H1 (cell line): ENCODE measurements around the gene KCNJ4. TPM values are rescaled to one million over a fixed set of nuclear protein-coding genes. Genes with fewer than 3 reads are reported as not detected.

Source experiments
- CTCF ChIA-PET: fragments of 300-600 bp; sonication (Branson Sonifier 250); formaldehyde crosslinking; loops from one replicate; lab custom pipeline; 2021; ENCODE audit not compliant: partially characterized antibody; lab: Charles Lee
- POLR2A ChIA-PET: fragments of 300-600 bp; sonication (Branson Sonifier 250); formaldehyde crosslinking; loops from one replicate; lab custom pipeline; 2021; ENCODE audit warnings: inconsistent platforms; ENCODE audit not compliant: partially characterized antibody; lab: Charles Lee
- DNase-seq, 2 experiments: peaks; one replicate each; pipeline versions ENCODE4 v3.0.0 to v3.0.0-alpha.2; 2010 to 2022; ENCODE audit warnings: low spot score in 2 of 2, low read depth in 1 of 2, mixed read lengths in 1 of 2
- FAIRE-seq: peaks from 2 replicates; lab custom pipeline; 2011; peaks lifted over from hg19 to GRCh38; lab: Jason Lieb, UNC
- H2AFZ ChIP-seq: 2 replicates; pipeline ENCODE4 v1.8.1; 2012; ENCODE audit warnings: low read length, inconsistent platforms
- H2AK5ac ChIP-seq: 2 replicates; pipeline ENCODE4 v1.6.1; 2013; ENCODE audit warnings: low read depth, low read length
- H2BK120ac ChIP-seq: replicated peaks from 2 replicates; pipeline ENCODE3; 2013; ENCODE audit warnings: low read depth, low read length, inconsistent platforms
- H2BK12ac ChIP-seq: 2 replicates; pipeline ENCODE4 v1.6.1; 2013; ENCODE audit warnings: low read depth, low read length
- H2BK15ac ChIP-seq: 2 replicates; pipeline ENCODE4 v1.6.1; 2013; ENCODE audit warnings: low read length
- H2BK20ac ChIP-seq: 2 replicates; pipeline ENCODE4 v1.6.1; 2013; ENCODE audit warnings: low read length
- H2BK5ac ChIP-seq: 2 replicates; pipeline ENCODE4 v1.6.1; 2013; ENCODE audit warnings: low read depth, low read length
- H3K14ac ChIP-seq: 2 replicates; pipeline ENCODE4 v1.6.1; 2013; ENCODE audit warnings: inconsistent platforms; ENCODE audit not compliant: insufficient read length
- H3K18ac ChIP-seq: 2 replicates; pipeline ENCODE4 v1.6.1; 2013; ENCODE audit warnings: low read length; ENCODE audit errors: extremely low read depth
- H3K23ac ChIP-seq: 2 replicates; pipeline ENCODE4 v1.6.1; 2013; ENCODE audit warnings: inconsistent platforms; ENCODE audit not compliant: insufficient read length
- H3K23me2 ChIP-seq: 2 replicates; pipeline ENCODE4 v1.6.1; 2013; ENCODE audit warnings: low read depth, low read length
- H3K27ac ChIP-seq: 2 replicates; pipeline ENCODE4 v1.6.1; 2011; ENCODE audit warnings: low read depth, low read length, inconsistent platforms
- H3K27me3 ChIP-seq, 4 experiments: replicated peaks in 1 of 4; 1 replicate in 1 of 4; 2 replicates in 3 of 4; pipeline versions ENCODE4 v1.6.1 to v1.8.1; 2011 to 2013; ENCODE audit warnings: low read length in 3 of 4, mild to moderate bottlenecking in 3 of 4, inconsistent platforms in 2 of 4, mixed read lengths in 2 of 4, moderate library complexity in 1 of 4; ENCODE audit not compliant: control insufficient read depth in 3 of 4, insufficient read depth in 3 of 4; ENCODE audit errors: extremely low read depth in 1 of 4
- H3K36me3 ChIP-seq, 4 experiments: 2 replicates each; pipeline versions ENCODE4 v1.6.1 to v1.8.1; 2011 to 2013; ENCODE audit warnings: mild to moderate bottlenecking in 4 of 4, low read length in 3 of 4, moderate library complexity in 2 of 4, control low read depth in 1 of 4, inconsistent platforms in 1 of 4; ENCODE audit not compliant: insufficient read depth in 4 of 4, control insufficient read depth in 2 of 4
- H3K4ac ChIP-seq: replicated peaks from 2 replicates; pipeline ENCODE3; 2013; ENCODE audit warnings: low read length, low read depth, mixed read lengths, inconsistent platforms; ENCODE audit not compliant: insufficient read length
- H3K4me1 ChIP-seq, 4 experiments: replicated peaks in 1 of 4; 1 replicate in 1 of 4; 2 replicates in 3 of 4; pipeline versions ENCODE4 v1.6.1 to v1.8.1; 2011 to 2013; ENCODE audit warnings: low read length in 3 of 4, inconsistent platforms in 2 of 4, mixed read lengths in 1 of 4; ENCODE audit not compliant: insufficient read depth in 4 of 4, control insufficient read depth in 3 of 4
- H3K4me2 ChIP-seq, 2 experiments: 2 replicates each; pipeline versions ENCODE4 v1.6.1 to v1.8.1; 2011 to 2013; ENCODE audit warnings: low read depth in 2 of 2, low read length in 2 of 2, control low read depth in 1 of 2, inconsistent platforms in 1 of 2, mild to moderate bottlenecking in 1 of 2; ENCODE audit not compliant: insufficient read depth in 1 of 2
- H3K4me3 ChIP-seq, 4 experiments: fragments of 200-600, 300-600 bp in 1 of 4; sonication (generic), shearing (Covaris generic), sonication (Bioruptor Twin) in 1 of 4; 2 replicates each; pipeline versions ENCODE4 v1.5.1 to v1.8.1; 2011 to 2016; ENCODE audit warnings: low read length in 4 of 4, low read depth in 3 of 4, control low read depth in 2 of 4, inconsistent platforms in 2 of 4, mild to moderate bottlenecking in 2 of 4, mixed read lengths in 1 of 4, moderate library complexity in 1 of 4; ENCODE audit not compliant: insufficient read depth in 2 of 4; ENCODE audit errors: extremely low read depth in 1 of 4
- H3K56ac ChIP-seq: replicated peaks from 2 replicates; pipeline ENCODE3; 2013; ENCODE audit warnings: low read depth, mild to moderate bottlenecking, mixed read lengths, low read length, inconsistent platforms; ENCODE audit not compliant: insufficient read length
- H3K79me1 ChIP-seq: 2 replicates; pipeline ENCODE4 v1.6.1; 2013; ENCODE audit warnings: low read depth, low read length, control low read depth
- H3K79me2 ChIP-seq, 2 experiments: 2 replicates each; pipeline versions ENCODE4 v1.6.1 to v1.8.1; 2012 to 2013; ENCODE audit warnings: low read length in 2 of 2, mild to moderate bottlenecking in 2 of 2, inconsistent platforms in 1 of 2; ENCODE audit not compliant: insufficient read depth in 2 of 2, control insufficient read depth in 1 of 2
- H3K9ac ChIP-seq, 4 experiments: replicated peaks in 1 of 4; 1 replicate in 1 of 4; 2 replicates in 3 of 4; pipeline versions ENCODE4 v1.6.1 to v1.8.1; 2011 to 2013; ENCODE audit warnings: low read depth in 3 of 4, low read length in 3 of 4, control low read depth in 2 of 4, mild to moderate bottlenecking in 2 of 4, moderate library complexity in 2 of 4, inconsistent platforms in 1 of 4; ENCODE audit errors: extremely low read depth in 1 of 4
- H3K9me3 ChIP-seq, 2 experiments: 2 replicates each; pipeline versions ENCODE4 v1.6.1 to v1.8.1; 2012 to 2013; ENCODE audit warnings: mild to moderate bottlenecking in 2 of 2, moderate library complexity in 2 of 2, control low read depth in 1 of 2, inconsistent platforms in 1 of 2, low read depth in 1 of 2, low read length in 1 of 2, mixed read lengths in 1 of 2; ENCODE audit not compliant: insufficient read depth in 2 of 2
- H4K20me1 ChIP-seq, 2 experiments: replicated peaks in 1 of 2; 2 replicates each; pipeline versions ENCODE3 to v1.8.1; 2011 to 2013; ENCODE audit warnings: inconsistent platforms in 2 of 2, low read length in 2 of 2, mild to moderate bottlenecking in 1 of 2; ENCODE audit not compliant: insufficient read depth in 2 of 2, control insufficient read depth in 1 of 2
- H4K5ac ChIP-seq: 2 replicates; pipeline ENCODE4 v1.6.1; 2013; ENCODE audit warnings: low read length, low read depth, mixed read lengths, inconsistent platforms; ENCODE audit not compliant: insufficient read length
- H4K8ac ChIP-seq: 2 replicates; pipeline ENCODE4 v1.8.0; 2013; ENCODE audit warnings: mild to moderate bottlenecking, moderate library complexity, low read length, inconsistent platforms; ENCODE audit not compliant: insufficient read depth; ENCODE audit errors: extremely low read depth
- H4K91ac ChIP-seq: replicated peaks from 2 replicates; pipeline ENCODE3; 2013; ENCODE audit warnings: low read length, mixed read lengths, inconsistent platforms; ENCODE audit not compliant: insufficient read length
- CBX5 ChIP-seq: fragments of 300-800, 300-1000 bp; sonication (generic); IDR thresholded peaks from 2 replicates; pipeline ENCODE4 v1.7.1; 2016; ENCODE audit warnings: antibody characterized with exemption, low read length, low read depth
- CBX8 ChIP-seq: fragments of 300-800, 300-1000 bp; sonication (generic); IDR thresholded peaks from 2 replicates; pipeline ENCODE4 v1.7.1; 2016; ENCODE audit warnings: low read depth, low read length, borderline replicate concordance
- CEBPB ChIP-seq: IDR thresholded peaks from 2 replicates; pipeline ENCODE4 v1.6.1; 2012; ENCODE audit warnings: low read depth, low read length
- KDM1A ChIP-seq: fragments of 200-600, 300-600 bp; sonication (generic); IDR thresholded peaks from 2 replicates; pipeline ENCODE4 v1.7.1; 2016; ENCODE audit warnings: mild to moderate bottlenecking, low read length, borderline replicate concordance
- MAFK ChIP-seq: IDR thresholded peaks from 2 replicates; pipeline ENCODE4 v1.6.1; 2012; ENCODE audit warnings: low read depth, mild to moderate bottlenecking, improper control_type of control experiment, low read length
- SIRT6 ChIP-seq: IDR thresholded peaks from one replicate; pipeline ENCODE4 v1.7.1; 2012; ENCODE audit warnings: low read length, inconsistent platforms
- SP4 ChIP-seq: IDR thresholded peaks from 2 replicates; pipeline ENCODE4 v1.6.1; 2012; ENCODE audit warnings: low read length, inconsistent platforms
- WGBS, 2 experiments: shearing (Covaris generic) in 1 of 2; methylation state at CpG; one replicate each; pipeline versions ENCODE4 v1.1.6 to v1.1.7; 2013 to 2015; ENCODE audit warnings: low lambda C conversion rate in 2 of 2, mixed read lengths in 2 of 2, inconsistent platforms in 1 of 2, low coverage in 1 of 2, missing lambda C conversion rate in 1 of 2; ENCODE audit not compliant: insufficient replicate concordance in 2 of 2, insufficient coverage in 1 of 2, insufficient read length in 1 of 2; ENCODE audit errors: extremely low coverage in 1 of 2, missing lambda C conversion rate in 1 of 2; 5-methylcytosine and 5-hydroxymethylcytosine counted together
- polyA plus RNA-seq, 7 experiments: library from polyadenylated mRNA; depleted of rRNA in 3 of 7; stranded (reverse) in 5 of 7; unstranded in 2 of 7; fragments of >200 nt in 5 of 7; fragments of 200-250 nt in 2 of 7; gene quantifications; 1 replicate in 5 of 7; 2 replicates in 1 of 7; 4 replicates in 1 of 7; pipeline versions ENCODE4 v1.2.1 to v1.2.3, GENCODE V29; 2011 to 2013; ENCODE audit warnings: missing spikeins in 2 of 7, mixed read lengths in 2 of 7
- total RNA-seq: library from RNA; stranded (reverse); fragmentation: NEBNext Ultra II Directional; extraction: Animal tissue kit (Norgen Biotek cat#: 25700); gene quantifications from 2 replicates; pipeline ENCODE4 v1.2.1, GENCODE V29; 2021
- TF ChIP-seq, protein P1 (sequence below): IDR thresholded peaks from 2 replicates; pipeline ENCODE4 v1.6.1; 2011; ENCODE audit warnings: low read length, improper control_type of control experiment

KCNJ4 gene
- total and polyA plus RNA-seq, 2 of the 8 experiments (the other 6 are each of a cell fraction or from before 2014, with no cell fraction given): 1.4 to 2.2 TPM

DNA sequence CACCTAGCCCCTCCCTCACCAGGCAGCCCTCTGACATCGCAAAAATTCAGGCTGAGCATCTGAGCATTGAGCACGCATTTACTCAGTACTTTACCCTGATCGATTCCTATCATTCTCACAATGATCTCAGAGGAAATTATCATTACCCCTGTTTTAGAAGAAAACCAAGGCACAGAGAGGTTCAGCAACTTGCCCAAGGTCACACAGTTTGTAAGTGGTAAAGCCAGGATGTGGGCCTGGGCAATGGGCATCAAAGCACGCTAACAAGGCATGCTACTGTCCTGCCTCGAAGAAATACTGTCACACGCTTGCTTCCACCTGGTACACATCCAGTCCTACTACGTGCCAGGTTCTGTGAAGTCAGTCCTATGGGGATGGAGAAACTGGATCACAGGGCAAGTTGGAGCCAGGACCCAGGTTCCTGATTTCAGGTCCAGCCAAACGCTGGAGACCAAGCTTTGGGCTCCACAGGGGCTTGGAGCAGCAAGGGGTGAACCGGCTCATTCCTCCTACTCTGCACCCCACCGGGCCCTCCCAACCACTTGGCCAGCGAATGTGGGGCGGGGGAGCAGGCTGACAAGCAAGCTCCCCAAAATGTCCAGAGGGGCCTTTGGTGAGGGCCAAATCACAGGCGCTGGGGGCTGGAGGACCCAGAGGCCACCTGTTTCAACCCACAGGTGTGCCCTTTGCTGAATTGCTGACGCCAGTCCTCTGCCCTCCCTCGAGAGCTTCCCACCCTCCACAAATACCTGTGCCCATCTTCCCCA is 18.2 kb downstream of the KCNJ4 start:
- Histone ChIP-seq H3K27ac (no peak overlapping the region), H3K4me2 (no peak overlapping the region), H2AFZ (no peak overlapping the region), H4K8ac (no peak overlapping the region), H3K23ac (no peak overlapping the region), H2BK20ac (no peak overlapping the region), H3K36me3 (no peaks in the 10 kb centered on the region), H3K79me2 (no peaks in the 10 kb centered on the region), H3K4me3 (no peak overlapping the region), H3K4me1 (peaks cover 0 to 2% (median 0%) of the 10 kb centered on the region in 4 experiments; a peak in 2 of 7 replicates), H2AK5ac (no peak overlapping the region), H3K9ac (no peak overlapping the region), H2BK15ac (peak overlapping the region; percentile 53; the same call in 1 of the 2 replicates), H3K18ac (no peak overlapping the region), H4K91ac (no peak overlapping the region), H3K23me2 (no peaks in the 10 kb centered on the region), H3K14ac (no peak overlapping the region), H2BK120ac (no peak overlapping the region), H3K79me1 (no peaks in the 10 kb centered on the region; the same call in 1 of the 2 replicates), H2BK5ac (no peak overlapping the region), H2BK12ac (peak overlapping the region; percentile 75; the same call in 1 of the 2 replicates), H4K20me1 (no peaks in the 10 kb centered on the region), H3K4ac (no peak overlapping the region), H4K5ac (no peak overlapping the region), H3K9me3 (no peaks in the 10 kb centered on the region), H3K27me3 (no peaks in the 10 kb centered on the region), H3K56ac (no peak overlapping the region)
- FAIRE-seq (no peak), DNase-seq (no peak)
- ChIA-PET POLR2A (interaction anchor here (0.7 to 3.8 kb wide), 6 partner anchors 9 to 216 kb away, joined by 3 to 17 read pairs (median 4); no protein-coding TSS in a partner anchor), CTCF (interaction anchor here (0.6 to 7.9 kb wide), 10 partner anchors 11 to 190 kb away, joined by 3 to 78 read pairs (median 4); partner anchors contain the start of gene KDELR3)
- TF ChIP-seq KDM1A (0 out of 2 replicates have a peak, but pooled peaks have one; percentile 14), CBX8 (no peak), CBX5 (no peak), MAFK (no peak), SP4 (no peak), SIRT6 (no peak), CEBPB (no peak)
- TF ChIP-seq, protein P1, sequence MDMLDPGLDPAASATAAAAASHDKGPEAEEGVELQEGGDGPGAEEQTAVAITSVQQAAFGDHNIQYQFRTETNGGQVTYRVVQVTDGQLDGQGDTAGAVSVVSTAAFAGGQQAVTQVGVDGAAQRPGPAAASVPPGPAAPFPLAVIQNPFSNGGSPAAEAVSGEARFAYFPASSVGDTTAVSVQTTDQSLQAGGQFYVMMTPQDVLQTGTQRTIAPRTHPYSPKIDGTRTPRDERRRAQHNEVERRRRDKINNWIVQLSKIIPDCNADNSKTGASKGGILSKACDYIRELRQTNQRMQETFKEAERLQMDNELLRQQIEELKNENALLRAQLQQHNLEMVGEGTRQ: no peak
- 92% methylated on average over 15 of the region's 15 CpGs; no CpG with 5 or more reads in 1 of the 2 experiments for WGBS, 2 experiments
